OCI-LY7 (cell line): ENCODE data around the gene TMEM231. TPM values are rescaled to one million over a fixed set of nuclear protein-coding genes. Genes with fewer than 3 reads are reported as not detected.
"Not testable (repeated sequence)": the region's sequence is repeated elsewhere in the genome, so short reads cannot be mapped to it uniquely, and the experiment has no call there.

Source experiments
- BruUV-seq: library from RNA; stranded (reverse); fragments of 400-500 nt; replicated peaks from 2 replicates; lab custom pipeline; 2021; lab: Mats Ljungman, UMichigan
- CTCF ChIA-PET: fragments of 300-600 bp; sonication (Branson Sonifier 250); formaldehyde crosslinking; loops from one replicate; lab custom pipeline; 2022; ENCODE audit warnings: antibody characterized with exemption; ENCODE audit not compliant: unreplicated experiment; lab: Charles Lee
- POLR2A ChIA-PET: fragments of 300-600 bp; sonication (Branson Sonifier 250); formaldehyde crosslinking; loops from one replicate; lab custom pipeline; 2022; ENCODE audit warnings: antibody characterized with exemption; lab: Charles Lee
- DNase-seq: peaks from one replicate; pipeline ENCODE4 v3.0.0-alpha.2; 2015; ENCODE audit warnings: low spot score
- H2AFZ ChIP-seq: fragments of 200-600 bp; sonication (generic), shearing (Covaris generic); 2 replicates; pipeline ENCODE4 v1.6.1; 2014; ENCODE audit warnings: mild to moderate bottlenecking, antibody characterized with exemption, low read length, moderate library complexity
- H3K27ac ChIP-seq: fragments of 200-600 bp; sonication (generic); 2 replicates; pipeline ENCODE4 v1.5.1; 2014; ENCODE audit warnings: mixed run types, low read depth, mild to moderate bottlenecking, moderate library complexity, low read length, inconsistent platforms; ENCODE audit not compliant: poor library complexity, severe bottlenecking
- H3K36me3 ChIP-seq: fragments of 200-600 bp; sonication (generic); 2 replicates; pipeline ENCODE4 v1.6.1; 2014; ENCODE audit warnings: mild to moderate bottlenecking, antibody characterized with exemption, low read length, moderate library complexity, mixed read lengths; ENCODE audit not compliant: insufficient read depth
- H3K4me1 ChIP-seq: fragments of 200-600 bp; sonication (generic); 2 replicates; pipeline ENCODE4 v1.5.1; 2014; ENCODE audit warnings: mild to moderate bottlenecking, low read length; ENCODE audit not compliant: insufficient read depth, poor library complexity, severe bottlenecking
- H3K4me2 ChIP-seq: fragments of 200-600 bp; sonication (generic); 2 replicates; pipeline ENCODE4 v1.6.1; 2014; ENCODE audit warnings: mild to moderate bottlenecking, low read length
- H3K4me3 ChIP-seq: fragments of 200-600 bp; sonication (generic); 2 replicates; pipeline ENCODE4 v1.5.1; 2014; ENCODE audit warnings: mild to moderate bottlenecking, low read depth, low read length; ENCODE audit not compliant: poor library complexity, severe bottlenecking
- H3K79me2 ChIP-seq: fragments of 200-600 bp; sonication (generic); 2 replicates; pipeline ENCODE4 v1.6.1; 2016; ENCODE audit warnings: low read depth, mild to moderate bottlenecking, low read length, moderate library complexity, mixed read lengths; ENCODE audit not compliant: insufficient read depth
- H3K9me2 ChIP-seq: fragments of 200-600 bp; sonication (generic); 2 replicates; pipeline ENCODE4 v1.6.1; 2016; ENCODE audit warnings: mild to moderate bottlenecking, low read length, mixed read lengths; ENCODE audit not compliant: insufficient read depth
- H3K9me3 ChIP-seq: fragments of 200-600 bp; sonication (generic); 2 replicates; pipeline ENCODE4 v1.6.1; 2014; ENCODE audit warnings: mild to moderate bottlenecking, mixed run types, low read length, mixed read lengths
- H4K20me1 ChIP-seq: fragments of 200-600 bp; sonication (generic); 2 replicates; pipeline ENCODE4 v1.6.1; 2014; ENCODE audit warnings: mild to moderate bottlenecking, antibody characterized with exemption, low read length, moderate library complexity, mixed read lengths; ENCODE audit not compliant: insufficient read depth
- CTCF ChIP-seq: fragments of 200-600 bp; sonication (generic); conservative IDR thresholded peaks from 2 replicates; pipeline ENCODE4 v1.5.1; 2014; ENCODE audit warnings: mild to moderate bottlenecking, antibody characterized with exemption, low read length, moderate library complexity, mixed read lengths
- EZH2phosphoT487 ChIP-seq: fragments of 200-600 bp; sonication (generic); IDR thresholded peaks from 2 replicates; pipeline ENCODE4 v1.6.1; 2018; ENCODE audit warnings: low read depth, borderline replicate concordance, mild to moderate bottlenecking, mixed run types, antibody characterized with exemption, low read length, moderate library complexity, mixed read lengths
- intact Hi-C: fragments of 100-400 bp; cut with micrococcal nuclease; formaldehyde crosslinking; loops from one replicate; pipeline ENCODE4 v1.10.0; 2022; ENCODE audit not compliant: unreplicated experiment
- total RNA-seq, 2 experiments: library from RNA; depleted of rRNA in 1 of 2; stranded (reverse); fragments of >200 nt in 1 of 2; shearing (Covaris generic) in 1 of 2; gene quantifications; 2 replicates each; pipeline ENCODE4 v1.2.3, GENCODE V29; 2014 to 2022

TMEM231 gene
- total RNA-seq, 2 experiments from 2014 or later = 6.6 to 6.9 TPM

- Histone ChIP-seq H3K4me1 (no peaks in the 10 kb centered on the region), H3K79me2 (no peaks in the 10 kb centered on the region), H4K20me1 (no peaks in the 10 kb centered on the region), H3K4me2 (no peak overlapping the region), H3K9me2 (no peaks in the 10 kb centered on the region), H3K9me3 (no peaks in the 10 kb centered on the region), H3K36me3 (no peaks in the 10 kb centered on the region), H3K27ac (no peak overlapping the region), H2AFZ (no peak overlapping the region), H3K4me3 (no peak overlapping the region)
- intact Hi-C loops = no loop called here
- no peak for DNase-seq
- ChIA-PET CTCF (no interaction called here), POLR2A (interaction anchor here (0.7 to 1.5 kb wide), 2 partner anchors 10 to 47 kb away, joined by 3 to 5 read pairs; no protein-coding TSS in a partner anchor)
- TF ChIP-seq EZH2phosphoT487 (no peak), CTCF (no peak)
- BruUV-seq = no TSS peak
Observed at GRCh38 chr16:75503801-75504200, 52.3 kb downstream of the TMEM231 start.

- no peaks in the 10 kb centered on the region for H3K4me1 ChIP-seq
- ChIA-PET CTCF (no interaction called here), POLR2A (interaction anchor here (1.5 kb wide), 1 partner anchor 10 kb away, joined by 5 read pairs; no protein-coding TSS in a partner anchor)
- H3K4me3 ChIP-seq = no peak overlapping the region
- no peaks in the 10 kb centered on the region for H3K79me2 ChIP-seq
- BruUV-seq = no TSS peak
- intact Hi-C loops = no loop called here
- no peak overlapping the region for H3K27ac ChIP-seq
- H3K9me2 ChIP-seq = no peaks in the 10 kb centered on the region
- TF ChIP-seq EZH2phosphoT487 (no peak), CTCF (no peak)
- DNase-seq = no peak
- no peaks in the 10 kb centered on the region for H3K36me3 ChIP-seq
- H2AFZ ChIP-seq = no peak overlapping the region
- H3K9me3 ChIP-seq = no peaks in the 10 kb centered on the region
- no peak overlapping the region for H3K4me2 ChIP-seq
- no peaks in the 10 kb centered on the region for H4K20me1 ChIP-seq
Observed at GRCh38 chr16:75502916-75503605, 53.0 kb downstream of the TMEM231 start.

- POLR2A ChIA-PET, H4K20me1 ChIP-seq, BruUV-seq, H2AFZ ChIP-seq, H3K4me3 ChIP-seq, H3K79me2 ChIP-seq, DNase-seq, CTCF ChIA-PET, H3K36me3 ChIP-seq, H3K9me3 ChIP-seq, H3K27ac ChIP-seq, H3K4me1 ChIP-seq, H3K4me2 ChIP-seq, intact Hi-C loops, H3K9me2 ChIP-seq: not testable (repeated sequence)
Observed at GRCh38 chr16:75501820-75502219, 54.2 kb downstream of the TMEM231 start.
